K562 (cell line): ENCODE measurements around the gene SLC9A2. TPM values are rescaled to one million over a fixed set of nuclear protein-coding genes. Genes with fewer than 3 reads are reported as not detected.
A peak's percentile ranks its signal among the peaks of the same experiment; 100 is the strongest.

Experiments
- CBFA2T3 ChIP-seq: fragments of 450-650 bp; IDR thresholded peaks from 2 replicates; pipeline ENCODE4 v1.6.1; 2017
- CREM ChIP-seq: IDR thresholded peaks from 2 replicates; pipeline ENCODE4 v1.6.1; 2014; ENCODE audit warnings: antibody characterized with exemption, low read depth
- CSDE1 ChIP-seq, 2 experiments: fragments of 450-650 bp; IDR thresholded peaks; 2 replicates each; pipeline ENCODE4 v1.6.1; 2016; ENCODE audit warnings: mild to moderate bottlenecking in 1 of 2
- DNMT1 ChIP-seq: fragments of 450-650 bp; IDR thresholded peaks from 2 replicates; pipeline ENCODE4 v1.6.1; 2016; ENCODE audit warnings: antibody characterized with exemption, mild to moderate bottlenecking
- EHMT2 ChIP-seq: fragments of 450-650 bp; IDR thresholded peaks from 2 replicates; pipeline ENCODE4 v1.6.1; 2018; ENCODE audit warnings: antibody characterized with exemption
- EP300 ChIP-seq: IDR thresholded peaks from 2 replicates; pipeline ENCODE4 v1.6.1; 2012; ENCODE audit warnings: low read length, improper control_type of control experiment
- FOXA1 ChIP-seq: fragments of 450-650 bp; IDR thresholded peaks from 2 replicates; pipeline ENCODE4 v1.6.1; 2016; ENCODE audit warnings: mild to moderate bottlenecking, borderline replicate concordance
- FOXK2 ChIP-seq, 2 experiments: fragments of 450-650 bp; IDR thresholded peaks in 1 of 2; conservative IDR thresholded peaks in 1 of 2; 2 replicates each; pipeline ENCODE4 v1.6.1; 2016; ENCODE audit warnings: low read depth in 2 of 2, mild to moderate bottlenecking in 1 of 2
- GATAD2B ChIP-seq: fragments of 450-650 bp; IDR thresholded peaks from 2 replicates; pipeline ENCODE4 v1.6.1; 2017; ENCODE audit warnings: mild to moderate bottlenecking, borderline replicate concordance
- JUND ChIP-seq, 2 experiments: IDR thresholded peaks; 2 replicates in 1 of 2; 3 replicates in 1 of 2; pipeline ENCODE4 v1.6.1; 2011; ENCODE audit warnings: borderline replicate concordance in 2 of 2, low read depth in 2 of 2, low read length in 2 of 2, improper control_type of control experiment in 1 of 2, missing biosample characterization in 1 of 2, missing genetic modification characterization in 1 of 2, missing genetic modification reagents in 1 of 2
- KDM1A ChIP-seq, 2 experiments: fragments of 450-650 bp; IDR thresholded peaks; 2 replicates each; pipeline ENCODE4 v1.6.1; 2016; ENCODE audit warnings: mild to moderate bottlenecking in 2 of 2
- L3MBTL2 ChIP-seq: fragments of 450-650 bp; IDR thresholded peaks from 2 replicates; pipeline ENCODE4 v1.6.1; 2016; ENCODE audit warnings: mild to moderate bottlenecking, moderate library complexity
- MTA3 ChIP-seq: fragments of 450-650 bp; formaldehyde crosslinking; IDR thresholded peaks from 2 replicates; pipeline ENCODE4 v1.6.1; 2017; ENCODE audit warnings: mild to moderate bottlenecking, borderline replicate concordance
- NFATC3 ChIP-seq: fragments of 450-650 bp; IDR thresholded peaks from 2 replicates; pipeline ENCODE4 v1.6.1; 2017; ENCODE audit warnings: mild to moderate bottlenecking
- NFIC ChIP-seq: fragments of 450-650 bp; IDR thresholded peaks from 2 replicates; pipeline ENCODE4 v1.6.1; 2017; ENCODE audit warnings: mild to moderate bottlenecking, inconsistent platforms
- NFXL1 ChIP-seq: fragments of 450-650 bp; formaldehyde crosslinking; IDR thresholded peaks from 2 replicates; pipeline ENCODE4 v1.4.0; 2021; ENCODE audit warnings: mild to moderate bottlenecking
- PBX2 ChIP-seq, 2 experiments: IDR thresholded peaks in 1 of 2; conservative IDR thresholded peaks in 1 of 2; 2 replicates each; pipeline ENCODE4 v1.6.1; 2016; ENCODE audit warnings: low read depth in 2 of 2, mild to moderate bottlenecking in 1 of 2, missing compliant biosample characterization in 1 of 2, missing genetic modification characterization in 1 of 2, moderate library complexity in 1 of 2
- RFX1 ChIP-seq: fragments of 450-650 bp; IDR thresholded peaks from 2 replicates; pipeline ENCODE4 v1.6.1; 2016; ENCODE audit warnings: mild to moderate bottlenecking, moderate library complexity
- SMARCC2 ChIP-seq: fragments of 450-650 bp; IDR thresholded peaks from 2 replicates; pipeline ENCODE4 v1.6.1; 2017; ENCODE audit warnings: antibody characterized with exemption, moderate library complexity, mild to moderate bottlenecking, low read depth
- SOX6 ChIP-seq: fragments of 450-650 bp; IDR thresholded peaks from 2 replicates; pipeline ENCODE4 v1.6.1; 2014; ENCODE audit warnings: mild to moderate bottlenecking
- TAL1 ChIP-seq: fragments of 450-650 bp; IDR thresholded peaks from 2 replicates; pipeline ENCODE4 v1.6.1; 2016; ENCODE audit warnings: mild to moderate bottlenecking
- XRCC4 ChIP-seq: IDR thresholded peaks from one replicate; pipeline ENCODE4 v1.6.1; 2011; ENCODE audit not compliant: insufficient read depth, insufficient read length; ENCODE audit errors: extremely low read depth
- ZNF717 ChIP-seq: fragments of 250-450 bp; sonication (Bioruptor Pico); IDR thresholded peaks from 2 replicates; pipeline ENCODE4 v1.5.0; 2021
- polyA plus RNA-seq, 8 experiments: library from polyadenylated mRNA; depleted of rRNA in 4 of 8; stranded (reverse) in 5 of 8; unstranded in 3 of 8; fragments of >200 nt; fragmentation: Nextera tagmentation in 2 of 8; fragmentation: Illumina TruSeq in 1 of 8; extraction: Ambion mirVana in 2 of 8; extraction: Trizol in 1 of 8; gene quantifications; 2 replicates each; pipeline versions ENCODE4 v1.2.1 to v1.2.3, GENCODE V29; 2011 to 2014; ENCODE audit warnings: inconsistent platforms in 1 of 8, missing spikeins in 1 of 8
- total RNA-seq, 7 experiments: library from RNA; depleted of rRNA in 6 of 7; stranded (reverse); fragments of >200 nt in 6 of 7; fragmentation: Illumina TruSeq in 2 of 7; extraction: Trizol in 2 of 7; gene quantifications; 2 replicates each; pipeline versions ENCODE4 v1.2.1 to v1.2.3, GENCODE V29; 2011 to 2021; ENCODE audit warnings: low replicate concordance in 1 of 7
- TF ChIP-seq, protein P1 (sequence below): sonication (generic); formaldehyde crosslinking; IDR thresholded peaks from 2 replicates; pipeline ENCODE4 v1.5.0; 2020; ENCODE audit warnings: missing genetic modification reagents
- TF ChIP-seq, protein P2 (sequence below), 2 experiments: fragments of 450-650 bp; conservative IDR thresholded peaks; 2 replicates each; pipeline ENCODE4 v1.6.1; 2017; ENCODE audit warnings: mild to moderate bottlenecking in 2 of 2, moderate library complexity in 2 of 2
- TF ChIP-seq, protein P3 (sequence below): sonication (generic); formaldehyde crosslinking; IDR thresholded peaks from 2 replicates; pipeline ENCODE4 v1.8.0; 2022; ENCODE audit warnings: missing genetic modification reagents, mild to moderate bottlenecking, moderate library complexity, borderline replicate concordance

Gene SLC9A2
- total and polyA plus RNA-seq, 9 of the 15 experiments (the other 6 are each of a cell fraction or from before 2014, with no cell fraction given), result 0.45 to 3.3 (median 1.6) TPM

DNA sequence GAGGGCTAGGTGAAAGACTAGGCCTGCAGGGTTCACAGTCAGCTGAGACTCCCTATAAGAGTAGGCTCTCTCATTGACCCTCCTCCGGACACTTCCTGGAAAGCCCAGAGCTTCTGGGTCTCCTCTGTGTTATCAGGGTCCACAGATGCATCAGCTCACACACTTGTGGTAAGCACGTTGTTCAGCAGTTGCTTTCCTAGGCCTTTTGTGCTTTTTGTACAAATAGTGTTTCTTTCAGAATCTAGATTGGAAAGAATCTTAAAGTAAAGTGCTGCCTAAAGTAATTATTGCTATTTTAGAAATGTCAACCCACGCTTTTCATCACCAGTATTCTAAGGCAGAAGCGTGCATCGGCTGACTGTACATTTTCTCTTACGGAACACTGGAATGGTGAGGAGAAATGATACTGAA, 15.5 kb downstream of the SLC9A2 start (continued):
- TF ChIP-seq, protein P1, sequence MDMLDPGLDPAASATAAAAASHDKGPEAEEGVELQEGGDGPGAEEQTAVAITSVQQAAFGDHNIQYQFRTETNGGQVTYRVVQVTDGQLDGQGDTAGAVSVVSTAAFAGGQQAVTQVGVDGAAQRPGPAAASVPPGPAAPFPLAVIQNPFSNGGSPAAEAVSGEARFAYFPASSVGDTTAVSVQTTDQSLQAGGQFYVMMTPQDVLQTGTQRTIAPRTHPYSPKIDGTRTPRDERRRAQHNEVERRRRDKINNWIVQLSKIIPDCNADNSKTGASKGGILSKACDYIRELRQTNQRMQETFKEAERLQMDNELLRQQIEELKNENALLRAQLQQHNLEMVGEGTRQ (CRISPR knock-in tag), result no peak
- TF ChIP-seq NFATC3 (no peak), EHMT2 (0 out of 2 replicates have a peak, but pooled peaks have one; percentile 31), EP300 (peak; percentile 80), SOX6 (peak; percentile 68), RFX1 (no peak), SMARCC2 (peak; percentile 59), XRCC4 (no peak), MTA3 (peak; percentile 42; the same call in 1 of the 2 replicates), NFIC (peak; percentile 29), FOXK2 (conservative IDR thresholded peaks at IDR 0.05 in 1 of 2, IDR thresholded peaks at IDR 0.05 in 1 of 2; ENCODE audit: low read depth in 2 of 2) (0 out of 4 replicates have a peak, but pooled peaks of 1 of the 2 experiments have one; percentile 4), KDM1A (IDR thresholded peaks at IDR 0.05) (no peak), L3MBTL2 (peak; percentile 80), FOXA1 (no peak), CREM (peak; percentile 38; the same call in 1 of the 2 replicates), DNMT1 (no peak), CBFA2T3 (peak; percentile 86), JUND (IDR thresholded peaks at IDR 0.05; ENCODE audit: borderline replicate concordance, low read depth, low read length) (peak; percentile 66), JUND (tag; IDR thresholded peaks at IDR 0.05; ENCODE audit: borderline replicate concordance, low read depth, low read length) (peak; percentile 7; the same call in 1 of the 3 replicates), PBX2 (CRISPR knock-in tag; IDR thresholded peaks at IDR 0.05; ENCODE audit: low read depth) (no peak), PBX2 (tag; conservative IDR thresholded peaks at IDR 0.05; ENCODE audit: low read depth) (no peak), GATAD2B (peak; percentile 48; the same call in 1 of the 2 replicates), ZNF717 (CRISPR knock-in tag) (no peak), NFXL1 (CRISPR knock-in tag) (no peak), TAL1 (peak; percentile 73), CSDE1 (IDR thresholded peaks at IDR 0.05) (no peak)
- TF ChIP-seq, protein P2, sequence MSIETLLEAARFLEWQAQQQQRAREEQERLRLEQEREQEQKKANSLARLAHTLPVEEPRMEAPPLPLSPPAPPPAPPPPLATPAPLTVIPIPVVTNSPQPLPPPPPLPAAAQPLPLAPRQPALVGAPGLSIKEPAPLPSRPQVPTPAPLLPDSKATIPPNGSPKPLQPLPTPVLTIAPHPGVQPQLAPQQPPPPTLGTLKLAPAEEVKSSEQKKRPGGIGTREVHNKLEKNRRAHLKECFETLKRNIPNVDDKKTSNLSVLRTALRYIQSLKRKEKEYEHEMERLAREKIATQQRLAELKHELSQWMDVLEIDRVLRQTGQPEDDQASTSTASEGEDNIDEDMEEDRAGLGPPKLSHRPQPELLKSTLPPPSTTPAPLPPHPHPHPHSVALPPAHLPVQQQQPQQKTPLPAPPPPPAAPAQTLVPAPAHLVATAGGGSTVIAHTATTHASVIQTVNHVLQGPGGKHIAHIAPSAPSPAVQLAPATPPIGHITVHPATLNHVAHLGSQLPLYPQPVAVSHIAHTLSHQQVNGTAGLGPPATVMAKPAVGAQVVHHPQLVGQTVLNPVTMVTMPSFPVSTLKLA (conservative IDR thresholded peaks at IDR 0.05), result peak; percentile 60 to 77
- TF ChIP-seq, protein P3, sequence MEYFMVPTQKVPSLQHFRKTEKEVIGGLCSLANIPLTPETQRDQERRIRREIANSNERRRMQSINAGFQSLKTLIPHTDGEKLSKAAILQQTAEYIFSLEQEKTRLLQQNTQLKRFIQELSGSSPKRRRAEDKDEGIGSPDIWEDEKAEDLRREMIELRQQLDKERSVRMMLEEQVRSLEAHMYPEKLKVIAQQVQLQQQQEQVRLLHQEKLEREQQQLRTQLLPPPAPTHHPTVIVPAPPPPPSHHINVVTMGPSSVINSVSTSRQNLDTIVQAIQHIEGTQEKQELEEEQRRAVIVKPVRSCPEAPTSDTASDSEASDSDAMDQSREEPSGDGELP, result peak; percentile 65; the same call in 1 of the 2 replicates
